Mesothelial cell of epicardium (in vitro differentiated cells): ENCODE results near the gene NXPH1. TPM values are rescaled to one million over a fixed set of nuclear protein-coding genes. Genes with fewer than 3 reads are reported as not detected.

Source experiments
- DNase-seq, 2 experiments: peaks; one replicate each; pipeline ENCODE4 v3.0.0; 2021; ENCODE audit warnings: low spot score in 2 of 2; ENCODE audit not compliant: unreplicated experiment in 2 of 2
- H3K27ac Mint-ChIP-seq: 2 replicates; pipeline ENCODE4 v1.8.0; 2021; ENCODE audit warnings: mixed read lengths
- H3K27me3 Mint-ChIP-seq: 2 replicates; pipeline ENCODE4 v1.8.0; 2021; ENCODE audit warnings: low read depth, mixed read lengths
- H3K36me3 Mint-ChIP-seq: 2 replicates; pipeline ENCODE4 v1.8.0; 2021; ENCODE audit warnings: mixed read lengths
- H3K4me1 Mint-ChIP-seq: 2 replicates; pipeline ENCODE4 v1.8.0; 2021; ENCODE audit warnings: mixed read lengths
- H3K4me3 Mint-ChIP-seq: 2 replicates; pipeline ENCODE4 v1.8.0; 2021; ENCODE audit warnings: mild to moderate bottlenecking, moderate library complexity, mixed read lengths
- H3K9me3 Mint-ChIP-seq: 2 replicates; pipeline ENCODE4 v1.8.0; 2021; ENCODE audit warnings: mixed read lengths
- total RNA-seq: library from RNA; stranded (reverse); gene quantifications from 3 replicates; pipeline ENCODE4 v1.2.1, GENCODE V29; 2021
- TF ChIP-seq, protein P1 (sequence below): fragments of 200-600 bp; sonication (generic); IDR thresholded peaks from one replicate; pipeline ENCODE4 v1.5.0; 2021; ENCODE audit warnings: antibody characterized with exemption; ENCODE audit not compliant: unreplicated experiment

The NXPH1 gene
- total RNA-seq, 1 donor from 2014 or later, result not detected

- H3K4me1 Mint-ChIP-seq, result no peaks in the 10 kb centered on the region
- no peak overlapping the region for H3K4me3 Mint-ChIP-seq
- no peak overlapping the region for H3K27ac Mint-ChIP-seq
- TF ChIP-seq, protein P1, sequence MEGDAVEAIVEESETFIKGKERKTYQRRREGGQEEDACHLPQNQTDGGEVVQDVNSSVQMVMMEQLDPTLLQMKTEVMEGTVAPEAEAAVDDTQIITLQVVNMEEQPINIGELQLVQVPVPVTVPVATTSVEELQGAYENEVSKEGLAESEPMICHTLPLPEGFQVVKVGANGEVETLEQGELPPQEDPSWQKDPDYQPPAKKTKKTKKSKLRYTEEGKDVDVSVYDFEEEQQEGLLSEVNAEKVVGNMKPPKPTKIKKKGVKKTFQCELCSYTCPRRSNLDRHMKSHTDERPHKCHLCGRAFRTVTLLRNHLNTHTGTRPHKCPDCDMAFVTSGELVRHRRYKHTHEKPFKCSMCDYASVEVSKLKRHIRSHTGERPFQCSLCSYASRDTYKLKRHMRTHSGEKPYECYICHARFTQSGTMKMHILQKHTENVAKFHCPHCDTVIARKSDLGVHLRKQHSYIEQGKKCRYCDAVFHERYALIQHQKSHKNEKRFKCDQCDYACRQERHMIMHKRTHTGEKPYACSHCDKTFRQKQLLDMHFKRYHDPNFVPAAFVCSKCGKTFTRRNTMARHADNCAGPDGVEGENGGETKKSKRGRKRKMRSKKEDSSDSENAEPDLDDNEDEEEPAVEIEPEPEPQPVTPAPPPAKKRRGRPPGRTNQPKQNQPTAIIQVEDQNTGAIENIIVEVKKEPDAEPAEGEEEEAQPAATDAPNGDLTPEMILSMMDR, result no peak
- DNase-seq, result no peak
- H3K36me3 Mint-ChIP-seq, result no peaks in the 10 kb centered on the region
- H3K9me3 Mint-ChIP-seq, result peaks cover 5% of the 10 kb centered on the region
- H3K27me3 Mint-ChIP-seq, result peaks cover 16% of the 10 kb centered on the region
These were observed 57.7 kb downstream of the NXPH1 start for GRCh38 chr7:8491106-8491505.

- TF ChIP-seq, protein P1, result no peak
- peaks cover 5% of the 10 kb centered on the region for H3K9me3 Mint-ChIP-seq
- H3K27me3 Mint-ChIP-seq, result peaks cover 16% of the 10 kb centered on the region
- H3K27ac Mint-ChIP-seq, result no peak overlapping the region
- H3K4me1 Mint-ChIP-seq, result no peaks in the 10 kb centered on the region
- no peaks in the 10 kb centered on the region for H3K36me3 Mint-ChIP-seq
- DNase-seq, result no peak
- H3K4me3 Mint-ChIP-seq, result no peak overlapping the region
These were observed 58.4 kb downstream of the NXPH1 start for GRCh38 chr7:8491544-8492489.

- Mint-ChIP-seq H3K27ac (no peak overlapping the region), H3K9me3 (no peaks in the 10 kb centered on the region), H3K36me3 (no peaks in the 10 kb centered on the region), H3K4me1 (no peaks in the 10 kb centered on the region), H3K27me3 (peaks cover 22% of the 10 kb centered on the region), H3K4me3 (no peak overlapping the region)
- TF ChIP-seq, protein P1, result no peak
- no peak for DNase-seq
These were observed 65.7 kb downstream of the NXPH1 start for GRCh38 chr7:8499128-8499527.

DNA sequence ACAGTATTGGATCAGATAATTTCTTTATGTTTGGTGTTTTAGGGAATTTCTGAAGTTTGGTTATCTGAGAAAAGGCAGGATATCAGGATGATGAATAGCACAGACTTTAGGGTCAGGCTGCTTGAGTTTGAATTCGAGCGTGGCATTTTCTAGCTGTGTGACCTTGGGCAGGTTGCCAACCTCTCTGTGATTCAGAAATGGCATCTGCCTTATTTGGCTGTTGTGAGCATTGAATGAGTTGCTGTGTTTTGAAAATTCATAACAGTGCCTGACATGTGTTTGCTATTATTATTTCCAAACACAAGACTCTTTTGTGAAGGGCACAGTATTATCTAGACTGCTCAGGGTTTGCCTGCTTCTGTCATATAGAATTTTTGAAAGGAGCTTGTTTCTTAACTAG lies 66.9 kb downstream of the NXPH1 start:
- H3K4me1 Mint-ChIP-seq, result no peaks in the 10 kb centered on the region
- H3K36me3 Mint-ChIP-seq, result no peaks in the 10 kb centered on the region
- H3K9me3 Mint-ChIP-seq, result no peaks in the 10 kb centered on the region
- TF ChIP-seq, protein P1, result no peak
- H3K4me3 Mint-ChIP-seq, result no peak overlapping the region
- no peak for DNase-seq
- H3K27me3 Mint-ChIP-seq, result peaks cover 22% of the 10 kb centered on the region
- H3K27ac Mint-ChIP-seq, result no peak overlapping the region

DNA sequence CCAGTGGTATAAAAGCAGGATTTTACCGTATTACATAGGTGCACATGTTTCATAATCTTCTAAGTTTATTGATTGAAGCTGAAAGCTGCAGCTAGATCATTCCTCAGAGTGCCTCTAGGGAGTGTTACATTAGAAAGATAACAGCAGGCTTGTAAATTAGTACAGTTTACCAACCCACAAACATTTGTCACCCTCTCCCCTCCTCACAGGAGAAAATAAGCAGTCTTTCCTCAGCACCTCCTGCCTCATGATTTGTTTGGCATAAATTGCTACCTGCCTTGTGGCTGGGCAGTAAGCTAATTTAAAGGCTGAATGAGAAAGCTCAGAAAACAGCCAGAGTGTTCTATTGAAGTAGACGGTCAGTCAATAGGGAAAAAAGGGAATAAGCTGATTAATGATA lies 74.2 kb downstream of the NXPH1 start:
- DNase-seq, result no peak
- Mint-ChIP-seq H3K4me3 (no peak overlapping the region), H3K27ac (no peak overlapping the region), H3K36me3 (no peaks in the 10 kb centered on the region), H3K27me3 (peaks cover 40% of the 10 kb centered on the region), H3K4me1 (no peaks in the 10 kb centered on the region), H3K9me3 (no peaks in the 10 kb centered on the region)
- TF ChIP-seq, protein P1, result no peak
